ENCODE data around the gene ATP6V0C. TPM values are rescaled to one million over a fixed set of nuclear protein-coding genes. Genes with fewer than 3 reads are reported as not detected.
A peak's percentile ranks its signal among the peaks of the same experiment; 100 is the strongest.

The ATP6V0C gene
- total RNA-seq, 1 experiment from 2014 or later, result 260 TPM

DNA sequence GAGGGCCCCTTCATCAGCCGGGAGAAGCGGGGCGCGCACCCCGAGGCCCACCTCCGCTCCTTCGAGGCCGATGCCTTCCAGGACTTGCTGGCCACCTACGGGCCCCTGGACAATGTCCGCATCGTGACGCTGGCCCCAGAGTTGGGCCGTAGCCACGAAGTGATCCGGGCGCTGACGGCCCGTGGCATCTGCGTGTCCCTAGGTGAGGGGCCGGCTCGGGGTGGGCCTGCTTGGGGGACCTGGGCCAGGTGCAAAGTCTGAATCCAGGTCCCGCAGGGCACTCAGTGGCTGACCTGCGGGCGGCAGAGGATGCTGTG lies 14.0 kb downstream of the ATP6V0C start:
- CTCF ChIA-PET, result no interaction called here
- Mint-ChIP-seq H3K27ac (ENCODE audit: unreplicated experiment) (no peak overlapping the region), H3K9me3 (ENCODE audit: low read depth, unreplicated experiment) (no peaks in the 10 kb centered on the region), H3K4me1 (ENCODE audit: low read depth, unreplicated experiment) (peaks cover 14% of the 10 kb centered on the region), H3K4me3 (ENCODE audit: low read depth, unreplicated experiment) (no peak overlapping the region), H3K36me3 (ENCODE audit: insufficient read depth, unreplicated experiment) (peaks cover 80% of the 10 kb centered on the region), H3K27me3 (ENCODE audit: unreplicated experiment) (no peaks in the 10 kb centered on the region)
- DNase-seq, result no peak
- BruUV-seq (replicated peaks), result no TSS peak
- TF ChIP-seq, protein P1, sequence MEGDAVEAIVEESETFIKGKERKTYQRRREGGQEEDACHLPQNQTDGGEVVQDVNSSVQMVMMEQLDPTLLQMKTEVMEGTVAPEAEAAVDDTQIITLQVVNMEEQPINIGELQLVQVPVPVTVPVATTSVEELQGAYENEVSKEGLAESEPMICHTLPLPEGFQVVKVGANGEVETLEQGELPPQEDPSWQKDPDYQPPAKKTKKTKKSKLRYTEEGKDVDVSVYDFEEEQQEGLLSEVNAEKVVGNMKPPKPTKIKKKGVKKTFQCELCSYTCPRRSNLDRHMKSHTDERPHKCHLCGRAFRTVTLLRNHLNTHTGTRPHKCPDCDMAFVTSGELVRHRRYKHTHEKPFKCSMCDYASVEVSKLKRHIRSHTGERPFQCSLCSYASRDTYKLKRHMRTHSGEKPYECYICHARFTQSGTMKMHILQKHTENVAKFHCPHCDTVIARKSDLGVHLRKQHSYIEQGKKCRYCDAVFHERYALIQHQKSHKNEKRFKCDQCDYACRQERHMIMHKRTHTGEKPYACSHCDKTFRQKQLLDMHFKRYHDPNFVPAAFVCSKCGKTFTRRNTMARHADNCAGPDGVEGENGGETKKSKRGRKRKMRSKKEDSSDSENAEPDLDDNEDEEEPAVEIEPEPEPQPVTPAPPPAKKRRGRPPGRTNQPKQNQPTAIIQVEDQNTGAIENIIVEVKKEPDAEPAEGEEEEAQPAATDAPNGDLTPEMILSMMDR (IDR thresholded peaks at IDR 0.05; ENCODE audit: unreplicated experiment), result no peak
- intact Hi-C loops (cut with micrococcal nuclease; ENCODE audit: unreplicated experiment), result no loop called here

GRCh38 chr16:2528161-2529060 lies 14.7 kb downstream of the ATP6V0C start:
- peaks cover 14% of the 10 kb centered on the region for H3K4me1 Mint-ChIP-seq (ENCODE audit: low read depth, unreplicated experiment)
- H3K36me3 Mint-ChIP-seq (ENCODE audit: insufficient read depth, unreplicated experiment), result peaks cover 77% of the 10 kb centered on the region
- BruUV-seq (replicated peaks), result no TSS peak
- TF ChIP-seq, protein P1 (IDR thresholded peaks at IDR 0.05; ENCODE audit: unreplicated experiment), result no peak
- no peak overlapping the region for H3K4me3 Mint-ChIP-seq (ENCODE audit: low read depth, unreplicated experiment)
- no peaks in the 10 kb centered on the region for H3K27me3 Mint-ChIP-seq (ENCODE audit: unreplicated experiment)
- no peaks in the 10 kb centered on the region for H3K9me3 Mint-ChIP-seq (ENCODE audit: low read depth, unreplicated experiment)
- CTCF ChIA-PET, result interaction anchor here (0.6 kb wide), 1 partner anchor 16 kb away, joined by 3 read pairs; no protein-coding TSS in a partner anchor
- H3K27ac Mint-ChIP-seq (ENCODE audit: unreplicated experiment), result no peak overlapping the region
- no peak for DNase-seq
- intact Hi-C loops (cut with micrococcal nuclease; ENCODE audit: unreplicated experiment), result no loop called here

- TF ChIP-seq, protein P1 (IDR thresholded peaks at IDR 0.05; ENCODE audit: unreplicated experiment), result no peak
- DNase-seq, result no peak
- intact Hi-C loops (cut with micrococcal nuclease; ENCODE audit: unreplicated experiment), result no loop called here
- H3K9me3 Mint-ChIP-seq (ENCODE audit: low read depth, unreplicated experiment), result no peaks in the 10 kb centered on the region
- no peak overlapping the region for H3K27ac Mint-ChIP-seq (ENCODE audit: unreplicated experiment)
- BruUV-seq (replicated peaks), result no TSS peak
- no peak overlapping the region for H3K4me3 Mint-ChIP-seq (ENCODE audit: low read depth, unreplicated experiment)
- no peaks in the 10 kb centered on the region for H3K27me3 Mint-ChIP-seq (ENCODE audit: unreplicated experiment)
- peaks cover 68% of the 10 kb centered on the region for H3K36me3 Mint-ChIP-seq (ENCODE audit: insufficient read depth, unreplicated experiment)
- peaks cover 5% of the 10 kb centered on the region for H3K4me1 Mint-ChIP-seq (ENCODE audit: low read depth, unreplicated experiment)
- CTCF ChIA-PET, result no interaction called here
Measured at GRCh38 chr16:2529061-2529931, 15.5 kb downstream of the ATP6V0C start.

- H3K4me3 Mint-ChIP-seq (ENCODE audit: low read depth, unreplicated experiment), result no peak overlapping the region
- no peak for DNase-seq
- H3K4me1 Mint-ChIP-seq (ENCODE audit: low read depth, unreplicated experiment), result no peaks in the 10 kb centered on the region
- H3K27me3 Mint-ChIP-seq (ENCODE audit: unreplicated experiment), result no peaks in the 10 kb centered on the region
- H3K36me3 Mint-ChIP-seq (ENCODE audit: insufficient read depth, unreplicated experiment), result peaks cover 60% of the 10 kb centered on the region
- intact Hi-C loops (cut with micrococcal nuclease; ENCODE audit: unreplicated experiment), result no loop called here
- H3K27ac Mint-ChIP-seq (ENCODE audit: unreplicated experiment), result peak overlapping the region; percentile 36
- CTCF ChIA-PET, result no interaction called here
- TF ChIP-seq, protein P1 (IDR thresholded peaks at IDR 0.05; ENCODE audit: unreplicated experiment), result no peak
- BruUV-seq (replicated peaks), result no TSS peak
- H3K9me3 Mint-ChIP-seq (ENCODE audit: low read depth, unreplicated experiment), result no peaks in the 10 kb centered on the region
Measured at GRCh38 chr16:2529961-2530628, 16.3 kb downstream of the ATP6V0C start.
